ENCODE data around the gene TXNRD2. TPM values are rescaled to one million over a fixed set of nuclear protein-coding genes. Genes with fewer than 3 reads are reported as not detected.

The TXNRD2 gene
- total RNA-seq, 4 donors from 2014 or later: 16.7 to 33.1 (median 20.3) TPM

- Histone ChIP-seq H3K4me3 (no peak overlapping the region), H3K4me1 (no peaks in the 10 kb centered on the region), H3K36me3 (no peaks in the 10 kb centered on the region), H3K27ac (no peak overlapping the region), H3K27me3 (no peaks in the 10 kb centered on the region), H3K9me3 (no peaks in the 10 kb centered on the region)
- 85 to 93% methylated on average over 6 of the region's 6 CpGs for WGBS, 2 donors (ENCODE audit: low coverage in 1 of 2)
- TF ChIP-seq CTCF (IDR thresholded peaks at IDR 0.05) (no peak), EP300 (IDR thresholded peaks at IDR 0.05) (no peak), POLR2A (IDR thresholded peaks at IDR 0.05) (no peak), POLR2AphosphoS5 (IDR thresholded peaks at IDR 0.05) (no peak)
- no peak for ATAC-seq
These were observed 110.6 kb downstream of the TXNRD2 start for GRCh38 chr22:19831016-19831415.

GRCh38 chr22:19828035-19828401 lies 113.6 kb downstream of the TXNRD2 start:
- Histone ChIP-seq H3K9me3 (no peaks in the 10 kb centered on the region), H3K4me1 (no peaks in the 10 kb centered on the region), H3K27ac (no peak overlapping the region), H3K36me3 (no peaks in the 10 kb centered on the region), H3K4me3 (no peak overlapping the region), H3K27me3 (no peaks in the 10 kb centered on the region)
- no peak for TF ChIP-seq CTCF (IDR thresholded peaks at IDR 0.05)
- TF ChIP-seq POLR2AphosphoS5 (IDR thresholded peaks at IDR 0.05): no peak
- no peak for TF ChIP-seq EP300 (IDR thresholded peaks at IDR 0.05)
- TF ChIP-seq POLR2A (IDR thresholded peaks at IDR 0.05): no peak
- ATAC-seq: no peak
- WGBS, 2 donors (ENCODE audit: low coverage in 1 of 2): 69 to 85% methylated on average over 2 of the region's 2 CpGs

- Histone ChIP-seq H3K4me3 (no peak overlapping the region), H3K36me3 (no peaks in the 10 kb centered on the region), H3K9me3 (no peaks in the 10 kb centered on the region), H3K4me1 (no peaks in the 10 kb centered on the region), H3K27ac (no peak overlapping the region), H3K27me3 (no peaks in the 10 kb centered on the region)
- ATAC-seq: no peak
- 59 to 60% methylated on average over 6 to 10 of the region's 10 CpGs for WGBS, 2 donors (ENCODE audit: low coverage in 1 of 2)
- TF ChIP-seq POLR2AphosphoS5 (IDR thresholded peaks at IDR 0.05) (no peak), EP300 (IDR thresholded peaks at IDR 0.05) (no peak), POLR2A (IDR thresholded peaks at IDR 0.05) (no peak), CTCF (IDR thresholded peaks at IDR 0.05) (no peak)
These were observed 114.1 kb downstream of the TXNRD2 start for GRCh38 chr22:19827341-19828034.

GRCh38 chr22:19826619-19826950 lies 115.0 kb downstream of the TXNRD2 start:
- Histone ChIP-seq H3K9me3 (no peaks in the 10 kb centered on the region), H3K27ac (no peak overlapping the region), H3K4me3 (no peak overlapping the region), H3K36me3 (no peaks in the 10 kb centered on the region), H3K27me3 (no peaks in the 10 kb centered on the region), H3K4me1 (no peaks in the 10 kb centered on the region)
- WGBS, 2 donors (ENCODE audit: low coverage in 1 of 2): 32 to 50% methylated on average over 2 of the region's 2 CpGs
- no peak for TF ChIP-seq POLR2A (IDR thresholded peaks at IDR 0.05)
- no peak for TF ChIP-seq CTCF (IDR thresholded peaks at IDR 0.05)
- TF ChIP-seq EP300 (IDR thresholded peaks at IDR 0.05): no peak
- TF ChIP-seq POLR2AphosphoS5 (IDR thresholded peaks at IDR 0.05): no peak
- ATAC-seq: no peak

GRCh38 chr22:19825904-19826618 lies 115.6 kb downstream of the TXNRD2 start:
- peaks cover 0 to under 1% of the 10 kb centered on the region in 2 donors for H3K36me3 ChIP-seq
- no peak for ATAC-seq
- no peaks in the 10 kb centered on the region for H3K27me3 ChIP-seq
- H3K9me3 ChIP-seq: no peaks in the 10 kb centered on the region
- H3K4me1 ChIP-seq: no peaks in the 10 kb centered on the region
- no peak overlapping the region for H3K4me3 ChIP-seq
- TF ChIP-seq POLR2A (IDR thresholded peaks at IDR 0.05) (no peak), EP300 (IDR thresholded peaks at IDR 0.05) (no peak), POLR2AphosphoS5 (IDR thresholded peaks at IDR 0.05) (no peak)
- WGBS, 2 donors (ENCODE audit: low coverage in 1 of 2): 93 to 94% methylated on average over 3 to 6 of the region's 7 CpGs
- no peak overlapping the region for H3K27ac ChIP-seq

Other genes starting within 250 kb of the TXNRD2 start
- gene SEPTIN5, start 227.3 kb downstream of the TXNRD2 start, total RNA-seq: 10 to 100 TPM; 21.9 to 51.1 (median 26.4) TPM
- 10 to 100 TPM in 1 of 4 donors, 1 to 10 TPM in 3; 2.0 to 12.5 (median 5.6) TPM for gene GP1BB, start 218.3 kb downstream of the TXNRD2 start, total RNA-seq
- 1 to 10 TPM in 2 of 4 donors, under 1 TPM in 2; 0.31 to 2.7 (median 1.2) TPM for gene TBX1, start 181.0 kb downstream of the TXNRD2 start, total RNA-seq
- 1 to 10 TPM; 4.8 to 8.7 (median 7.4) TPM for gene GNB1L, start 86.9 kb downstream of the TXNRD2 start, total RNA-seq
- 10 to 100 TPM in 2 of 4 donors, 1 to 10 TPM in 2; 6.6 to 15.9 (median 10.4) TPM for gene RTL10, start 86.9 kb downstream of the TXNRD2 start, total RNA-seq
- gene COMT, start within 50 bp of the TXNRD2 start, total RNA-seq: 100 to 1,000 TPM; 105 to 235 (median 208) TPM
- 10 to 100 TPM; 32.5 to 61.5 (median 39.5) TPM for gene ARVCF, start 75.0 kb upstream of the TXNRD2 start, total RNA-seq
- gene TANGO2, start 79.3 kb upstream of the TXNRD2 start, total RNA-seq: 10 to 100 TPM; 20.0 to 65.5 (median 45.8) TPM
- gene DGCR8, start 138.4 kb upstream of the TXNRD2 start, total RNA-seq: 10 to 100 TPM; 16.9 to 27.6 (median 25.5) TPM
- 100 to 1,000 TPM; 115 to 162 (median 158) TPM for gene RANBP1, start 174.3 kb upstream of the TXNRD2 start, total RNA-seq
- 10 to 100 TPM; 24.1 to 57.0 (median 36.3) TPM for gene TRMT2A, start 175.4 kb upstream of the TXNRD2 start, total RNA-seq
- 10 to 100 TPM; 11.8 to 27.8 (median 16.4) TPM for gene ZDHHC8, start 190.0 kb upstream of the TXNRD2 start, total RNA-seq
- not detected for gene CCDC188, start 209.2 kb upstream of the TXNRD2 start, total RNA-seq